ENCODE data around the gene GAB2.
"Not testable (repeated sequence)": the region's sequence is repeated elsewhere in the genome, so short reads cannot be mapped to it uniquely, and the experiment has no call there.

Gene GAB2

DNA sequence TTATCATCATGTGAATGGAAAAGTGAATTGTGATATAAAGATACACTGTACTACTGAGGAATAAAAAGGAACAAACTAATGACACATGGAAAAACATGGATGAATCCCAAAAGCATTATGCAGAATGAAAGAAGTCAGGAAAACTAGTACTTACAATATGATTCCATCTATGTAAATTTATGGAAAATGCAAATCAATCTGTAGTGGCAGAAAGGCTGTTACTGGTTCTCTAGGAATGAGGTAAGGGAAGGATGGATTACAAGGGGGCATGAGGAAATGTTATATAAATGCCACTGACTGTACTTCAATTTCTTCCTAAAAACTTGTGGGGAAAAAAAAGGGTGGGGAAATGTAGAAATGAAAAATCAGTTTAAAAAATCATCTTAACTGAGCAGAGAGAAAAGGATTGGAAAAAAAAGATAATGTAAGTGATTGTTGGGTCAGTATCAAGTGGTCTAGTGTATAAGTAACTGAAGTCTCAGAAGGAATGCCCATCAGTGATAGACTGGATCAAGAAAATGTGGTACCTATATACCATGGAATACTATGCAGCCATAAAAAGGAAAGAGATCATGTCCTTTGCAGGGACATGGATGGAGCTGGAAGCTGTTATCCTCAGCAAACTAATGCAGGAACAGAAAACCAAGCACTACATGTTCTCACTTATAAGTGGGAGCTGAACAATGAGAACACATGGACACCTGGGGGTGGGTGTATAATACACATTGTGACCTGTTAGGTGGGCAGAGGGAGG, 180.2 kb downstream of the GAB2 start:
- no peak for DNase-seq

DNA sequence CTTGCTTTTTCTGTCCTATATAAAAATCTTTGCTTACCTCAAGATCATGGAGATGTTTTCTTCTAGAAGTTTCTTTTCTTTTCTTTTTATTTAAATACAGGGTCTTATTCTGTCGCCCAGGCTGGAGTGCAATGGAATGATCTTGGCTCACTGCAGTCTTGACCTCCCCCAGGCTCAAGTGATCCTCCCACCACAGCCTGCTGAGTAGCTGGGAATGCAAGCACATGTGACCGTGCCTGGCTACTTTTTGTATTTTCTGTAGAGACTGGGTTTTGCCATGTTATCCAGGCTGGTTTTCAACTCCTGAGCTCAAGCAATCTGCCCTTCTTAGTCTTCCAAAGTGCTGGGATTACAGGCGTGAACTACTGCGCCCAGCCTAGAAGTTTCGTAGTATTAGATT, 183.6 kb downstream of the GAB2 start:
- DNase-seq: no peak

DNA sequence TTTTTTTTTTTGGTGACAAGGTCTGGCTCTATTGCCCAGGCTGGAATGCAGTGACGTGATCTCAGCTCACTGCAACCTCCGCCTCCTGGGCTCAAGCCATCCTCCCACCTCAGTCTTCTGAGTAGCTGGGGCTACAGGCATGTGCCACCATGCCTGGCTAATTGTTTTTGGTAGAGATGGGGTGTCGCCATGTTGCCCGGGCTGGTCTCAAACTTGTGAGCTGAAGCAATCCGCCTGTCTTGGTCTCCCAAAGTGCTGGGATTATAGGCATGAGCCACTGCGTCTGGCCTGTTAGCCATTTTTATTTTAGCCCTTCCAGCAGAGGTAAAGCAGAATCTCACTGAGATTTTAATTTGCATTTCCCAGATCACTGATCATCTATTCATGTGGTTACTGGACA, 184.6 kb downstream of the GAB2 start:
- not testable (repeated sequence) for DNase-seq

DNA sequence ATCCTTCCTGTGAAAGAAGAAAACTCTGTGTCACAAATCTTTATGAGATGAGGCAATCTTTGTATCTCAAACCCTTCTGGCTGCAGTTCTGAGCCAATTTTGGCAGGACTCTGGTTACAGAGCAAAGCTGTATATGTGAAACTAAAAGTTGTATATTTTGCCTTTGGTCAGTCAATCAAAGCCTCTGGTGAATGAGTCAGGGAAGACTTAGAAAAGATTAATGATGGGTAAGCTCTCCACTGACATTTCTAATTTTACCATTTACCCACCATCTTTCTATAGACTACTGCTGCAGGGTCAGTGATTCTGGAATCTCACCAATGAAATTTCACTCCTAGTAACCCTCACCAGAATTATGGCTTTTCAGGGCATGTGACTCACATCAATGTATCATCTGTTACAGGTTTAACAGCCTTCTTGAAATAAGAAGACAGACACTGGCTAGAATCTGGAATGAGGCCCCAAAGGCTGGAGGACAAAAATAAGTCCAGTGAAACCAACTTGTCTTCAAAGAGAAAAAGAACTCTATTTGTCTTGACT, 185.6 kb downstream of the GAB2 start:
- DNase-seq: no peak

DNA sequence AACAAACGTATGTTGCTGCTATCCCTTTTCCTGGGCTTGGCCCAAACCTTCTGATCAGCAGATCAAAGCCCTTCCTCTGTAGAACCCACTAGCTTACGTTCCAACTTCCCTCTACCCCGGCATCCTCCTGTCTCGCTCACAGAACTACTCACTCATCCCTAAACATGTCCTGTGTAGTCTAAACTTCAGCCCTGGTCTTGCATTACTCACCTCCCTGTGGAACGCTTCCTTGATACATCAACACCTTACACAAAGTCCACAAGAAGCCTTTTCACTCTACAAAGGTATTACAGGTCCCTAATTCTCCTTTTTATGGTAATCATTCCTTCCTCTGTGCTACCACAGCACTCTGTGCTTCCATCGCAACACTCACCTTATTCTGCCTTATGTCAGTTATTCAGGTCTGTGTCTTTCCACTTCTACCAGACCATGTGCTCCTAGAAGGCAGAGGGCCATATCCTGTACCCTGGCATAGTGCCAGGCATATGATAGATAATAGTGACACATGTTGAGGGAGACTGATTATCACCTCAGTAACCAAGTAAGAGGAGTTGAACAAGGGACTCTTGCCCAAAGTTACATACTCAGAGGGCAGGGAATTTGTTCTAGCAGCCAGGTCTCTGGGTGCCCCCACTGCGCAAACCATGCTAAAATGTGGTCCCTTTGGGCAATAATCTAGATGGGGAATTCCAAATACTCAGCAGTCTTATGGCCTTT, 187.3 kb downstream of the GAB2 start:
- no peak for DNase-seq

DNA sequence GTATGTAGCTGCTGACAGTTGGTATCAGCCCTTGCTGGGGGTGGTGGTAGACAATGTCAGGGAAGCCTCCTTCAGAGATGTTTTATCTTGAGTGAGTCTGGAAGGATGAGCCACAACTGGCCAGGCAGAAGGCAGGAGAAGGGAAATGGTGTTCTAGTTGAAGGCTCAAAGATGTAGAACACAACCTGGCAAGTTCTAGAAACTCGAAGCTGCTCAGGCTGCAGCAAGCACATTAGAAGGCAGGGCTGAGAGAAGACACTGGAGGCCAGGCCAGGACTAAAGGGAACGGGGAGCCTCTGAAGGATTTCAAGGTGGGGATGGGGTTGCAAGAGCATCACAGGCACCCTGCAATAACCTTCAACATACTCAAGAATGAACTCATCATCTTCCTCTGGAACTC, 188.5 kb downstream of the GAB2 start:
- no peak for DNase-seq

DNA sequence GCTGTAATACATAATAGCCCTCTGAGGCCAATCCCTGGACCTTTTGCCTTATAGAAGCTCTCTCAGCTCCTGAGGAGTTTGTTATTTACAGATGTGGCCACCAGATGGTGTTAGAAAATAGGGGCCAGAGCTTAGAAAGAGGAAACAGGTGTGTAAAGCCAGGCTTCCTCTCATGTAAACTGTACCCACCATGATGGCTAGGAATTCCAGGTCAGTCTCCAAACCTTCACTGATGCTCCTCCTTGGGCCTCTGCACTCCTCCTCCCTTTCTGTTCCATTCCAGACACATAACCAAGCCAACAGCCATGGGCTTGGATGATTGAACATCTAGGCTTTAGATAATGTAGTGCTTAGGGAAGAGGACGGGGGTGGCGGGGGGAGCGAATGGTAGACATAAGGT, 189.2 kb downstream of the GAB2 start:
- DNase-seq: no peak

DNA sequence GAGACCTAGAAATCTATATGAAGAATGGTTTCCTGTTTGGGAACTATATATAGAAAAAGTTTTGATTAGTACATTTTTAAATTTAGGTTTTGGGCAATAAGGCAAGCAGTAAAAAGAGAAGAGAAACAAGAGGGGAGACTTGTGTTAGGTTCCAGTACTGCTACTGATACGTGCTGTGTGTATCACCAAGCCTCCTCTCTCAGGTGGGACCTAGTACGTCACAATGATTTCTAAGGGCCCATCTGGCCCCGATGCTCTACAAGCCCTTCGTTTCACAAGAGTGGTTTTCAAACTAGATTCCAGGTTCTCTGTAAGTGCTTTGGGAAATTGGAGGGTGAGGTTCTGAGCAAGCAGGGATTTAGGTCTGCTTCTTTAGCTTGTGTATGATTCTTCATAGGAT, 189.7 kb downstream of the GAB2 start:
- no peak for DNase-seq

DNA sequence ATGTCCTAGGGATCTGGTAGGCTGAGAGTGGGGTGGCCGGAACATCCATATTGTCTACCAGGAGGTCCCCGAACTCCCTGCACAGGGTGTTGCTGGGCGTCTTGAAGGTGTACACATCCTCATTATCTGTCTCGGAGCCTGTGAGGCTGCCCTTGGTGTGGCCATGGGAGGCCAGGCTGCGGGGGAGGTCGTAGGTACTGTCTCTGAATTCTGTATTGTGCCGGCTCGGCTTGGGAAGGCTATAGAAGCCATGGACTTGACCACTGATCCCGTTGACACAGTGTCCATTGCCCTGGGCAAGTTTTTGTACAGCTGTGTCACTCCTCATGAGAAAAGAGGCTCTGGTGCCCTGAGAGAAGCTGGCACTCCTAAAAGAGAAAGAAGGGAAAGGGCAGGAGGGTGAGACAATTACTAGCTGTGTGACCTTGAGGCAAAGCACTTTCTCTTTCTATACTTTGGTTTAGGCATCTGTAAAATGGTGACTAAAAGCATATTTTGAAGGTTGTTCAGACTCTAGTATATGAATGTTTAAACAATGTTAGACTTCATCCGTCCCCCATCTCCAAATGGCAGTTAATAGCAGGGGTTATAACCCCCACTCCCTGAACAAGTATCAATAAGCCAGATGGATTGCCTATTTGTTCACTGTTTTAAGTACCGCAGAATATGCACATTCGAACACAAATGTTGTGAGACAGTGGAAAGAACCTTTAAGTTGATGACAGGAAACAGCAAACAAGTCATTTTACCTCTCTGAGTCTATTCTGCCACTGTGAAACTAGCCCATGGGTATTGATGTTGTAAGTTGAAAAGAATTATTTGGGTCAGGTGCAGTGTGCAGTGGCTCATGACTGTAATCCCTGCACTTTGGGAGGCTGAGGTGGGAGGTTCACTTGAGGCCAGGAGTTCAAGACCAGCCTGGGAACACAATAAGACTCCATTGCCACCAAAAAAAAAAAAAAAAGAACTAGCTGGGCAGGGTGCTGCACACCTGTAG, 190.6 kb downstream of the GAB2 start:
- no peak for DNase-seq

DNA sequence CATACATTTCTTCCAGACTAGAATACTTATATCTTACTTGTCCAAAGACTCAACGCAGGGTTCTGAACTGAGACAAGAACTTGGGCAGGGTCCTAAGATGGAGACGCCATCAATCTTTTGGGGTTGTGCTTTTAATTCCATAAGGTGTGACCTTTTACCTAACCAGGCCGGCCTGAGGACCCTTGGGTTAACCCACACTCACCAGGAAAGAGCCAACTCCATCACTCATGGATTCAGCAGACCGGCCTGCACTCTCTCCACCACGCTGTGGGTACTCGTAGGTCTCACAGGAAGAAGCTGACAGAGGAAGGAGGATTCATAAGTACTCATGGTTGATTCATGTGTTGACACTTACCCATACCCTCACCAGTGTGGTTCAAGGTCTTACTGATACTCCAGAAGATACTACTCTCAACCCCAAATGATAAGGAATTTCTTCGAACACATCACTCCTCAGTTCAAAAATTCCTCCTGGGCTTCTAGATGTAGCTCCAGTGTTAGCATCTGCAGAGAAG, 192.7 kb downstream of the GAB2 start:
- DNase-seq: no peak

DNA sequence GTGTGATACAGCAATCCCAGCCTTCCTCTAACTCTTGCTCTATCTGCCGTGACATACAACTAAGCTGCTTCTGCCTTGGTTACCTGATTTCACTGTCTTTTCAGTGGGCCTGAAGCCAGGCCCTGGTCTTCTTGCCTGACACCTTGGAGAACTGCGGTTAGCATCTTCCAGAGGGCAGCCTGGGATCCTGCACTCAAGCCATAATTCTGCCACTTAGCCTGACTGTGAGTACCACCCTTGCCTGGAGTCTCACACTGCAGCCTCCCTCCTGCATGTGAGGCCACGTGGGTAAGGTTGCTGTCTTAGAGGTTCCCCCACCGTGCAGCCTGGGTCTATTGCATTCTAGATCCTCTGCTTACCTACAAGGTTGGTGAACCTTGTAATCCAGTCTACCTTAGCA, 193.1 kb downstream of the GAB2 start:
- DNase-seq: no peak

DNA sequence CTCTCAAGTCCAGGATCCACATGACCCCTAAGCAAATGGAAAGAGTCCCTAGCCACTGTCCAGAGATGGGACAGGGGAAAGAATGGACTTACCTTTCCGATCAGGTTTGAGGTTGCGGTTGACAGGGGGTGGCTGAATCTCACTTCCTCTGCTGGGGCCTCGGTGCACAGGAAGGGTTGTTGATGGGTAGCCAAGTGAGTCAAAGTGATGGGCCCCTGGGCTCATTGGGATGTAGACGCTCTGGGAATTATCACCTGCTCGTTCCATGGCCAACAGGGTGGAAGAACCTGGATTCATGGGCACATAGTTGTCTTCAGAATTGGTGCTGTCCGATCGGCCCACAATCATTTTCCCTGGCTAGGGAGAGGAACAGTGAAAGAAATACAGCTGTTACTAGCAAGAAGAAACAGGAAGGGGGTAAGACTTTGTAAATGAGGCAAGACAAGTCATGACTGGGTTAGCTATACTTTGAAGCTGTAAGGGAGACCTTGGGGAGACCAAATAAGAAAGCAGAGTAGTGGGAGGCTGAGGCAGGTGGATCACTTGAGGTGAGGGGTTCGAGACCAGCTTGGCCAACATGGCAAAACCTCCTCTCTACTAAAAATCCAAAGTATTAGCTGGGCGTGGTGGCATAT, 194.2 kb downstream of the GAB2 start:
- DNase-seq: no peak

DNA sequence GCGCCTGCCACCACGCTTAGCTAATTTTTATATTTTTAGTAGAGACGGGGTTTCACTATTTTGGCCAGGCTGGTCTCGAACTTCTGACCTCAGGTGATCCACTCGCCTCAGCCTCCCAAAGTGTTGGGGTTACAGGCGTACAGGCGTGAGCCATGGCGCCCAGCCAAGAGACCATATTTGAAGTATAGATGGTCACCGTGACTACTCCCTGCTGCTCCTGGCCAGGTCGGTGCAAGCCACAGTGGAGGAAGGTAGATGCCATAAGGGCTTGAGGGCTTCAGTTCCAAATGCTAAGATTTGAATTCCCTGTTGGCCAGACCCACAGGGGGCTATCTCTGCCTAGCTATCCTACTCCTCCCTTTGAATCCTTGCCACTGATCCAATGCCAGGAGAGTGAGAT, 194.9 kb downstream of the GAB2 start:
- not testable (repeated sequence) for DNase-seq

DNA sequence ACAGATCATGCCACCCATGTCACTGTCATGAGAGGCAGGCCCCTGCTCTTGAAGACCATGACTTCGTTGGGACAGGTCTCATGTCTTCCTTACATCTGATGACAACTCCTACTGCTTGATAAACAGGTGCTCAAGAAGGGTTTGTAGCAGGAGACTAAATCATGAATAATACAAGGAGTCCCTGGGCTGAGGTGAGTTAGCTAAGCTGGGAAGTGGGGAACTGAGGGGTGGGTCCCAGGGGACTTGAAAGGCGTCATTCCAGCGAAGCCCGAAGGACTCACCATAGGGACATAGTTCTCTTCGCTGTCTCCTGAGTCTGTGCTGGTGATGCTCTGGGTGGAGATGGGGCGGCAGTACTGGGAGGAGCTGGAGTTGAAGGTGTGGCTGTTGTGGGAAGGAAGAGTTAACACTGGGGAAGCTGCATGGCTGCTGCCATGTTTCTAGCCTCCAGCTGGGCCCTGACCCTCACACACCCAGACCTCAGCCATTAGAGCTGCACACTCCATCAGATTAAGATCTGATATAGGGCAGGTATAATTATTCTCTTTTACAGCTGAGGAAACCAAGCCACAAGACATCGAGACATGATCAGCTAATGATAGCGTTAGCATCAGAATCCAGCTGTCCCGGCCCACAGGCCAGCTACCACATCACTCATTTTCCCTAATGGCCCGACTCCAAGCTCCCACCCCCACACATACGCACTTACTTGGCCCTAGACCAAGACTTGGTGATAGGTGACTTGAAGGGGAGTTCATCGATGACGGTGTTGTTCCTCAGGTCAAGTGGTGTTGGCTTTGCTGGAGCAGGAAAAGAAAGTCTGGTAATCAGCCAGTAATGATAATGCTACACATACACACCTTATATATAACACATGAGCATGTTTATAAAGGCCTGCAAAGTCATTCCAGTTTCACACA, 196.0 kb downstream of the GAB2 start:
- no peak for DNase-seq

DNA sequence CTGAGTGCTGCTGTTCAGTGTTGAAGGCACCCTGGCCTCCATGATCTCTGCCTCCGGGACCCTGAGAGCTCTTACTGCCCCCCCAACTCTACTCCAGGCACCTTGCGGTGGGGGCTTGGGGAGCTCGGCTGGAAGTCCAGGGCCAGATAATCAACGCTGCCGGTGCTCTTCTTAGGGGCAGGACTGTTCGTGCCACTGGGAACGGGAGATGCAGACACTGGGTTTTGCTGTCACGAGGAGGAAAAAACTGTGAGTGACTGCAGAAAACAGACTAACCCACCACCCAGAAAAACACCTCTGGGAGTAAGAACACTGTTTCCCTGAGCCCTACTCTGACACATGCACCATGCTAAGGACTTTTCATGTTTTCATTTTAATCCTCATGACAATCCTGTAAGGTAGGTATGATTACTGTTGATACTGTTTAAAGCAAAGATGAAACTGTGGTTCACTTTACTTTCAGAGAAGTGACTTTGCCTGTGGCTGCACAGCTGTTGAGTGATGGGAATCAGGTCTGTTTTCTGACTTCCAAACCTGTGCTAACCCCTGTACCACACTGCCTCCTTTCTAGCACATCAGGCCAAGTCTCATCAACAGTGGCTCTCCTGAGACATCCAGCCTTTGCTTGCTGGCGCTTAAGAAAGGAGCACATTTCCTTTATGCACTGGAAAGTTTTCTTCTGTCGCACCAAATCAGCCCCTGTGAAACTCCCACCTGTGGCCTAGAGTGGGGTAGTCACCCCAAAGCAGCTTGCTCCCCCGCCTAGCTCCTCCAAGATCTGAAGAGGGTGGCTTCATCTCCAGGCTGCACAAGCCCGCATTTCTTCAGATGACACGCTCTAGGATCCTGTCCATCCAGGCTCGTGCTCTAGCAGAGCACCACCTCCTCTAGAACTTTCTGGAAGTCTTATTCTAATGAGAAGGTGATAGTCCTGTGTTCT, 197.1 kb downstream of the GAB2 start:
- no peak for DNase-seq

DNA sequence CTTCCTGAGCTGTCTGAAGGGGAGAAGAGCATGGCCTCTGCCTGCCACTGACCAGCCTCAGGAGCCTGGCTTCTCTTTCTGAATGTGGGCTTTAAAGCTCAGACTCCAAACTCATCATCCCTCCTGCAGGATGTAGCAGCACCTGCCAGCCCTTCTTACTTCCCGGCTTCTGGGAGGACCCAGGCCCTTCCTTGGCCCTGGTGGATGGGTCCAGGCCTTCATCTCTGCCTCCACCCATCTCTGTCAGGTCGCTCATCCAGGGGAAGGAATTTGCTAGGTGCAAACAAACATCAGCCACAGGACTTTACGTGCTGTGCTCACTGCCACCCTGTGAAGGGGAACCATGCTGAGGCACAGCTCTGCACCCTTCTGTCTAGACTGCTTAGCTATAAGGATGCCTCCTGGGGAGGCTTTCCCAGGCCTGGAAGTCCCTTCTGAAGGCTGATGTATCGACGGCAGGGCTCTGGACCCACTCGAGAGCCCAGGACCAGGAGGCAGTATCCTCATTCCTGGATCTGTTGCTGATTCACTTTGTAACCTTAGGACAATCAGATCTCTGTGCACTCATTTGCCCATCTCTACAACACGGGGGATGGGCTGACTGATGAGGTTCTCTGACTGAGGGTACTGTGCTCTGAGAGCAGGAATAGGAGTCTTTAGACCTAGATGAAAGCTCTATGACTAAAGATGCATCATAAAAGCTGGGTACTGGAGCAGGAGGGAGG, 198.0 kb downstream of the GAB2 start:
- no peak for DNase-seq

DNA sequence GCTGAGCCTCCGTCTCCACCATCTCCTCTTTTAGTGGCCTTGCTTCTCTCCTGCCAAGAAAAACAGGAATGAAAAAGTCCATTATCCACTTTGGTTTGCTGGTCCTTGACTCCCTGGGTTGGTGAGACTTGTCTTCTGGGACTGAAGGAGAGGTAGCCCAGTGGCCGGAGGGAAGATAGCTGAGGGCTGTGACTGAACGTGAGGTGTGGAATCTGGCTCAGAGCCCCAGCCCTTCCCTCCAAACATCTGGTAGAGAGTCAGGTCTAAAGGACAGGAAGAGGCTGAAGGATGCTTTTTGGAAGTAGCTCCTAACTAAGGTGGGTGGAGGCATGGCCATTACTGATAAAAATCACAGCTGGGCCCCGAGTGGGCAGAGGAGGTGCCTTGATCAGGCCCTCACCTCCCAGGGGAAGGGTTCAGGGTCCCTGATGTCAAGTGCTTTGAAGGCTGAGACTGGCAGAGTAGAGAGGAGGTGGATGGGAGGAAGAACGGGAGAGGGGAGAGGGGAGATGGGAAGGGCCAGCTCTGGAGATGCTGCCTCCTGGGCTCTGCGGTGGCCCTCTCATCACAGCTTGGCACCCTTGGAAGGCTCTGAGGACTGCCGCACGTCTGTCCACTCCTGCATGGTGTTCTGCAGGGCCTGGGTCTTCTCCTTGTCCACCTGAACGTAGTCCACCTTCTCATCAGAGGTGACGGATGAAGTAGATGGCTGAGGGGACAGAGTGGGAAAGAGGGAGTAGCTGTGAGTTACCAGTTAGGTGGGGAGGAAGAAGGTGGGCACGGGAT, 198.7 kb downstream of the GAB2 start:
- no peak for DNase-seq

Data from stimulated activated CD4-positive, alpha-beta T cell treated with anti-CD3 and anti-CD28 coated beads, Interleukin-15, amount 100 ng/mL, for 24 hours (primary cell).